Neural cell (in vitro differentiated cells): ENCODE results near the gene ADAMTS19. TPM values are rescaled to one million over a fixed set of nuclear protein-coding genes. Genes with fewer than 3 reads are reported as not detected.

Experiments
- H2AFZ ChIP-seq: fragments of 200-600, 300-800 bp; sonication (generic), shearing (Covaris generic); 2 replicates; pipeline ENCODE4 v1.6.0; 2014; ENCODE audit warnings: low read depth, mild to moderate bottlenecking, antibody characterized with exemption, low read length, moderate library complexity
- H3F3A ChIP-seq: fragments of 200-600 bp; shearing (Covaris generic); 2 replicates; pipeline ENCODE4 v1.6.1; 2016; ENCODE audit warnings: mild to moderate bottlenecking, moderate library complexity, mixed read lengths, antibody characterized with exemption, low read length; ENCODE audit not compliant: insufficient read depth, poor library complexity, severe bottlenecking
- H3K27ac ChIP-seq: fragments of 200-600, 300-800 bp; sonication (generic), shearing (Covaris generic); 2 replicates; pipeline ENCODE4 v1.5.1; 2014; ENCODE audit warnings: mild to moderate bottlenecking, low read length, moderate library complexity
- H3K27me3 ChIP-seq: fragments of 300-800, 200-600 bp; sonication (generic), shearing (Covaris generic); 2 replicates; pipeline ENCODE4 v1.6.0; 2014; ENCODE audit warnings: mild to moderate bottlenecking, low read depth, low read length, moderate library complexity; ENCODE audit not compliant: insufficient read depth
- H3K36me3 ChIP-seq: fragments of 300-800, 200-600 bp; sonication (generic), shearing (Covaris generic); 2 replicates; pipeline ENCODE4 v1.5.1; 2014; ENCODE audit warnings: mild to moderate bottlenecking, antibody characterized with exemption, low read length, moderate library complexity; ENCODE audit not compliant: insufficient read depth
- H3K4me2 ChIP-seq: fragments of 300-800, 200-600 bp; sonication (generic), shearing (Covaris generic); 2 replicates; pipeline ENCODE4 v1.6.0; 2014; ENCODE audit warnings: mild to moderate bottlenecking, low read length
- H3K4me3 ChIP-seq: fragments of 300-800, 200-600 bp; sonication (generic), shearing (Covaris generic); 2 replicates; pipeline ENCODE4 v1.5.1; 2014; ENCODE audit warnings: mild to moderate bottlenecking, low read length, moderate library complexity
- H3K79me2 ChIP-seq: fragments of 200-600 bp; shearing (Covaris generic); replicated peaks from 2 replicates; pipeline ENCODE4 v1.6.0; 2014; ENCODE audit warnings: mild to moderate bottlenecking, low read length, moderate library complexity; ENCODE audit not compliant: insufficient read depth
- H3K9ac ChIP-seq: fragments of 300-800, 200-600 bp; sonication (generic), shearing (Covaris generic); 2 replicates; pipeline ENCODE4 v1.6.1; 2016; ENCODE audit warnings: mild to moderate bottlenecking, low read length, mixed read lengths
- H3K9me2 ChIP-seq: fragments of 200-600 bp; shearing (Covaris generic); 2 replicates; pipeline ENCODE4 v1.6.1; 2016; ENCODE audit warnings: mild to moderate bottlenecking, low read length, mixed read lengths; ENCODE audit not compliant: insufficient read depth
- H3K9me3 ChIP-seq: fragments of 200-600, 300-800 bp; sonication (generic), shearing (Covaris generic); 2 replicates; pipeline ENCODE4 v1.6.1; 2016; ENCODE audit warnings: mild to moderate bottlenecking, mixed run types, low read length, moderate library complexity, mixed read lengths
- H4K20me1 ChIP-seq: fragments of 200-600 bp; shearing (Covaris generic); 2 replicates; pipeline ENCODE4 v1.6.1; 2016; ENCODE audit warnings: mild to moderate bottlenecking, mixed run types; ENCODE audit not compliant: insufficient read depth
- CTCF ChIP-seq: fragments of 450-650 bp; IDR thresholded peaks from 2 replicates; pipeline ENCODE4 v1.5.1; 2014; ENCODE audit warnings: antibody characterized with exemption, mild to moderate bottlenecking, moderate library complexity; ENCODE audit not compliant: poor library complexity, severe bottlenecking
- EP300 ChIP-seq: fragments of 450-650 bp; conservative IDR thresholded peaks from 2 replicates; pipeline ENCODE4 v1.6.1; 2014; ENCODE audit warnings: antibody characterized with exemption, mild to moderate bottlenecking, moderate library complexity; ENCODE audit not compliant: poor library complexity, severe bottlenecking
- EZH2 ChIP-seq: fragments of 200-600, 300-800 bp; shearing (Covaris generic), sonication (generic); IDR thresholded peaks from 2 replicates; pipeline ENCODE4 v1.6.1; 2014; ENCODE audit warnings: antibody characterized with exemption, low read length, borderline replicate concordance, mild to moderate bottlenecking; ENCODE audit not compliant: insufficient read depth, poor library complexity, severe bottlenecking
- MXI1 ChIP-seq: fragments of 450-650 bp; conservative IDR thresholded peaks from 2 replicates; pipeline ENCODE4 v1.6.1; 2014; ENCODE audit warnings: antibody characterized with exemption, mild to moderate bottlenecking; ENCODE audit not compliant: poor library complexity, severe bottlenecking
- POLR2AphosphoS5 ChIP-seq: IDR thresholded peaks from 2 replicates; pipeline ENCODE4 v1.6.1; 2012
- RAD21 ChIP-seq: fragments of 450-650 bp; conservative IDR thresholded peaks from 2 replicates; pipeline ENCODE4 v1.6.1; 2014; ENCODE audit warnings: antibody characterized with exemption, mild to moderate bottlenecking, moderate library complexity
- SMC3 ChIP-seq: fragments of 450-650 bp; conservative IDR thresholded peaks from 2 replicates; pipeline ENCODE4 v1.6.1; 2014; ENCODE audit warnings: antibody characterized with exemption, mild to moderate bottlenecking, moderate library complexity; ENCODE audit not compliant: poor library complexity
- TAF1 ChIP-seq: IDR thresholded peaks from 2 replicates; pipeline ENCODE4 v1.6.1; 2012; ENCODE audit warnings: low read depth
- polyA plus RNA-seq: library from polyadenylated mRNA; depleted of rRNA; stranded (reverse); fragments of >200 nt; gene quantifications from 2 replicates; pipeline ENCODE4 v1.2.3, GENCODE V29; 2014
- TF ChIP-seq, protein P1 (sequence below): IDR thresholded peaks from 2 replicates; pipeline ENCODE4 v1.6.1; 2012; ENCODE audit warnings: borderline replicate concordance

The ADAMTS19 gene
- polyA plus RNA-seq, 1 donor from 2014 or later = 0.12 TPM

- Histone ChIP-seq H4K20me1 (no peaks in the 10 kb centered on the region), H3K4me2 (no peak overlapping the region), H3K9ac (no peak overlapping the region), H3K27ac (no peak overlapping the region), H3K36me3 (no peaks in the 10 kb centered on the region), H3K9me3 (no peaks in the 10 kb centered on the region), H3K27me3 (peaks cover 5% of the 10 kb centered on the region), H3K79me2 (no peaks in the 10 kb centered on the region), H2AFZ (no peak overlapping the region), H3K4me3 (no peak overlapping the region), H3K9me2 (no peaks in the 10 kb centered on the region), H3F3A (no peaks in the 10 kb centered on the region)
- TF ChIP-seq, protein P1, sequence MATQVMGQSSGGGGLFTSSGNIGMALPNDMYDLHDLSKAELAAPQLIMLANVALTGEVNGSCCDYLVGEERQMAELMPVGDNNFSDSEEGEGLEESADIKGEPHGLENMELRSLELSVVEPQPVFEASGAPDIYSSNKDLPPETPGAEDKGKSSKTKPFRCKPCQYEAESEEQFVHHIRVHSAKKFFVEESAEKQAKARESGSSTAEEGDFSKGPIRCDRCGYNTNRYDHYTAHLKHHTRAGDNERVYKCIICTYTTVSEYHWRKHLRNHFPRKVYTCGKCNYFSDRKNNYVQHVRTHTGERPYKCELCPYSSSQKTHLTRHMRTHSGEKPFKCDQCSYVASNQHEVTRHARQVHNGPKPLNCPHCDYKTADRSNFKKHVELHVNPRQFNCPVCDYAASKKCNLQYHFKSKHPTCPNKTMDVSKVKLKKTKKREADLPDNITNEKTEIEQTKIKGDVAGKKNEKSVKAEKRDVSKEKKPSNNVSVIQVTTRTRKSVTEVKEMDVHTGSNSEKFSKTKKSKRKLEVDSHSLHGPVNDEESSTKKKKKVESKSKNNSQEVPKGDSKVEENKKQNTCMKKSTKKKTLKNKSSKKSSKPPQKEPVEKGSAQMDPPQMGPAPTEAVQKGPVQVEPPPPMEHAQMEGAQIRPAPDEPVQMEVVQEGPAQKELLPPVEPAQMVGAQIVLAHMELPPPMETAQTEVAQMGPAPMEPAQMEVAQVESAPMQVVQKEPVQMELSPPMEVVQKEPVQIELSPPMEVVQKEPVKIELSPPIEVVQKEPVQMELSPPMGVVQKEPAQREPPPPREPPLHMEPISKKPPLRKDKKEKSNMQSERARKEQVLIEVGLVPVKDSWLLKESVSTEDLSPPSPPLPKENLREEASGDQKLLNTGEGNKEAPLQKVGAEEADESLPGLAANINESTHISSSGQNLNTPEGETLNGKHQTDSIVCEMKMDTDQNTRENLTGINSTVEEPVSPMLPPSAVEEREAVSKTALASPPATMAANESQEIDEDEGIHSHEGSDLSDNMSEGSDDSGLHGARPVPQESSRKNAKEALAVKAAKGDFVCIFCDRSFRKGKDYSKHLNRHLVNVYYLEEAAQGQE = no peak
- no peak for TF ChIP-seq EZH2
- TF ChIP-seq TAF1 = no peak
- no peak for TF ChIP-seq CTCF
- no peak for TF ChIP-seq SMC3
- no peak for TF ChIP-seq EP300
- no peak for TF ChIP-seq POLR2AphosphoS5
- no peak for TF ChIP-seq MXI1
- TF ChIP-seq RAD21 = no peak
Observed at GRCh38 chr5:129652349-129653056, 192.4 kb downstream of the ADAMTS19 start.

DNA sequence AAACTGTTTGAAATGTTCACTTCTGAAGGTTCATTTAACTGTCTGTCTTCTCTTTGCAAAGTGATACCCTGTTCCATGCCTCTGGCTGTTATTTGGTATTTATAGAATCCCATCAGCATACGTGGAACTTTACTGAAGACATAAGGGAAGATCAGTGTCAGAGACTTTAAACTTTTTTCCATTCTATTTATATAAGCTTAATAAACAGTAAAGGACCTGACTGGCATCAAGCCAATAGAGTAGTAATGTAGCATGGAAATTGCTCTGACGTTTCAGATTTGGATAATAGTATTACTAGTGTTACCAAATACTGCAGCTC, 192.9 kb downstream of the ADAMTS19 start:
- Histone ChIP-seq H3K9me2 (no peaks in the 10 kb centered on the region), H3K9ac (no peak overlapping the region), H3K9me3 (no peaks in the 10 kb centered on the region), H4K20me1 (no peaks in the 10 kb centered on the region), H3K27me3 (peaks cover 5% of the 10 kb centered on the region), H3K27ac (no peak overlapping the region), H2AFZ (no peak overlapping the region), H3K79me2 (no peaks in the 10 kb centered on the region), H3K36me3 (no peaks in the 10 kb centered on the region), H3F3A (no peaks in the 10 kb centered on the region), H3K4me2 (no peak overlapping the region), H3K4me3 (no peak overlapping the region)
- TF ChIP-seq CTCF (no peak), RAD21 (no peak), SMC3 (no peak), EZH2 (no peak), EP300 (no peak), MXI1 (no peak)
